ENCODE results near the gene PLEKHA6.

PLEKHA6 gene

DNA sequence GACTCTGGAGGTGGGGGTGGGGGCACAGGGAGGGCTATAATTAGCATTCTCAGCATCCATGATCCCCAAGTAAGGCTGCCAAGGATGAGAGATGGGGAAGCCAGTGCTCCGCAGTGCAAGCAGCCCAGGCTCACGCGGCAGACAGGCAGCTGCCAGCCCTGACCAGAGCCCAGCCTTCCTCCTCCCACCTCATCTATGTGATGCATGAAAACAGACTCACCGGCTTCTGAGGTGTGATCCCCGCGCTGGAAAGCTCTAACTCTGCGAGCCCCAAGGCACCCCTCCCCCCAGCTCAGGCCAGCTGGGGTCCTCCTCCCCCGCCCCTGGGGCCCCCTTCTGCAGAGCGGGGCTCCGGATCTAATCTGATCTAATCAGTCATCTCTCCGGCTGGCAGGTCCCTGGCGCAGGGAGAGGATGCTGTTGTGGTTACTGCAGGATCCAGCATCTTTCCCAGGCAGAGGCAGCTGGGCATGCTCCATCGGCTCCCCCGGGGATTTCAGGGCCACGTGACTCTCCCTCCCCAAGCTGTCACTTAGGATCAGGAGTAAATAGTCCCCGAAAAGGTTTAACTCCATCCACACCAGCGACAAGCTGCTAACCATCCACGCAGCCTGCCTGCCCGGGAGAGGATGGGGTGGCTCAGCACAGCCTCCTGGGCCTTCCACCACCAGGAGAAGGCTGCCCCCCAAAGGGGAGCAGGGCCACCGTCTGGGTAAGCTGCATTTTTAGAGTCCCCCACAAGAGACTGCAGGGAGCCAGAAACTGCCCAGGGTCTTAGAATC lies at the start of gene PLEKHA6:
TSS of gene PLEKHA6 (minus strand) at position 456 of the 782 bp plus-strand sequence. CDS start 86,202 bp downstream, outside the sequence.
- peak; percentile 80 for DNase-seq (ENCODE audit: low spot score)

DNA sequence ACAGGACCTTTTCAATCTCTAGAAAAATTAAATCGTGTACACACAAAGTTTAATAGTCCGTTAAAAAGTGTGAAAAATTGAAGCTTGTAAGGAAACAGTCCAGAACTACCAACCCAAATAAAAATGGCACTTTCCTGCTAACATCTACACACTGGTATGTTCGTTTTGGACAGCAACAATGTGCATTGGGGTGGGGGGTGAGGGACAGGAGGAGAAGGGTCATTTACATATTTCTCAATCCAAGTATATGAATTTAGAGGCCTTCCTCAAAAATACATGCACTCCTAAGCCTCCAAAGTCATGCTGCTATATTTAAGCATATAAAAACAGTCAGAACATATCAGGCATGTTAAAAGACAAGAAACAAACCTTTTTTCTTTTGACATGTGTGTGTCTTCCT lies 49.4 kb upstream of the PLEKHA6 start:
- DNase-seq (ENCODE audit: low spot score) = peak; percentile 11

- no peak for DNase-seq (ENCODE audit: low spot score)
Measured at GRCh38 chr1:204408602-204409001, 48.9 kb upstream of the PLEKHA6 start.

GRCh38 chr1:204408074-204408507 lies 48.4 kb upstream of the PLEKHA6 start:
- no peak for DNase-seq (ENCODE audit: low spot score)

GRCh38 chr1:204407295-204407971 lies 47.7 kb upstream of the PLEKHA6 start:
- no peak for DNase-seq (ENCODE audit: low spot score)

- no peak for DNase-seq (ENCODE audit: low spot score)
Measured at GRCh38 chr1:204406621-204407020, 46.9 kb upstream of the PLEKHA6 start.

DNA sequence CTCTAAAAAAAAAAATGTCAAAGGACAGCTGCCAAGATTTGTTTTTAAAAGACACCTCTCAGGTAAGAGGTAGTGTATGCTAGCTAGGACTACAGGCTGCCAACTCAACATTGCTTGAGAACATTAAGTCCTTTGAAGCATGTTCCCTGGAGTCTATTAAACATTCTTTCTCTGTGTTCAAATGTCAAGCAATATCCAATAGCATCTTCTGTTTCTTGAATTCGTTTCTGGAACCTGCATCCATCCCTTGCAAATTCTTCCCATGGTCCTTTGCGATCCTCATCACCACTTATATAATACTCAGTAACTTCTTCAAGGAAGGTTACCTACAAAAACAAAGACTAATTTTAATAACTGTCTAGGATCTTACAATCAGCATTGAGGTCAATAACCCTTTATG lies 46.3 kb upstream of the PLEKHA6 start:
- DNase-seq (ENCODE audit: low spot score) = no peak

- peak; percentile 1 for DNase-seq (ENCODE audit: low spot score)
Measured at GRCh38 chr1:204404629-204405028, 44.9 kb upstream of the PLEKHA6 start.

GRCh38 chr1:204402391-204402790 lies 42.7 kb upstream of the PLEKHA6 start:
- DNase-seq (ENCODE audit: low spot score) = no peak

GRCh38 chr1:204401730-204402129 lies 42.0 kb upstream of the PLEKHA6 start:
- no peak for DNase-seq (ENCODE audit: low spot score)

DNA sequence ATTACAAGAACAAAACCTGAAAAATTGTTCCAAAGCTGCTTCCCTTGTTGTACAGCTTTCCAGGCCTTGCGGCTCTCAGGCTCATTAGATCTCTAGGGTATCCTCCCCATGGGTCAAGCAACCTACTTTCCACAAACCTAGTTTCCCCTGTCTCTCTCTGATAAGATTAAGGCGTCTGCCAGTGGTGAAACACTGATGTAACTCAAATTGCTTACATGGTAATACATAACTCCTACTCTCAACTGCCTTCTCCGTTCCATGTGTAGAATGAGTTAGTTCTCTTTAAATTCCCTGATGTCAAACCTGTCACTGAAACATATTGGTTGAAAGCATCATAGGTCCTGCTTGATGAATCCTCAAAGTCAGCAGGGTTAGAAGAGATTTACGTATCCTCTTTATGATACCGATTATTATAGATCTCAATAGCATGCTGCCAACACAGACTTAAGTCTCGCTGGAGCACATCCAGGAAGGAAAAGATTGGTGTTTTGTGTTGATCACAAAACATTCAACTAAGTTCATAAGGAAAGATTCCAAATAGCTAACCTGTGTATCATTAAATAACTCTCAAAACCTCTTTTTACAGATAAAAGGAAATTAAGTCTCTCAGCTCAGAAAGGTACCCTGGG lies 41.3 kb upstream of the PLEKHA6 start:
- peak; percentile 28 for DNase-seq (ENCODE audit: low spot score)

- peak; percentile 74 for DNase-seq (ENCODE audit: low spot score)
Measured at GRCh38 chr1:204398197-204399125, 38.7 kb upstream of the PLEKHA6 start.

DNA sequence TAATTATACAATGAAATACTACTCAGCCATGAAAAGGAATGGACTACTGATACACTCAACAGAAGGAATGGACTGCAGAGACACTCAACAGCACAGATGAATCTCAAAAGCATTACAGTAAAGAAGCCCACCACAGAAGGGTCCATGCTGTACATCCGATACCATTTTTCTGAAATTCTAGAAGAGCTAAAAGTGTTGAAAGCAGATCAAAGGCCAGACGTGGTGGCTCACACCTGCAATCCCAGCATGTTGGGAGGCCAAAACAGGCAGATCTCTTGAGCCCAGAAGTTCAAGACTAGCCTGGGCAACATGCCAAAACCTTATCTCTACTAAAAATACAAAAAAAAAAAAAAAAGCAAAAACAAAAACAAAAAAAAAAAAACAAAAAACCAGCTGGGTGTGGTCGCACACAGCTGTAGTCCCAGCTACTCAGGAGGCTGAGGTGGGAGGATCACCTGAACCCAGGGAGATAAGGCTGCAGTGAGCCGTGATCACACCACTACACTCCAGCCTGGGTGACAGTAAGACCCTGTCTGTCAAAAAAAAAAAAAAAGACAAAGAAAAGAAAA lies 36.4 kb upstream of the PLEKHA6 start:
- peak; percentile 17 for DNase-seq (ENCODE audit: low spot score)

DNA sequence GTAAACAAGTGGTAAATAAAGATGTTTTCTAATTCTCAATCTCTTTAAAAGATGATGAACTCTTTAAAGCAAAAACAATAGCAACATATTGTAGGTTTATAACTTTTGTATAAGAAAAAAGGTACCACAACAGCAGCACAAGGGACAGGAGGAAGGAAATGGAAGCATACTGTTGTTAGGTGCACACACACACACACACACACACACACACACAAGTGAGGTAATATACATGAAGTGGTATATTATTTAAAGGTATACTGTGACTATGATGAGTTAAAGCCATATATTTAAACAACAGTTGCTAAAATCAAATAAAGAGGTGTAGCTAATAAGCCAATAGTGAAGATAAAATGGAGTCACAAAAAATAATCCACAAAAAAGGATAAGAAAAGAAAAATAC lies 31.9 kb upstream of the PLEKHA6 start:
- DNase-seq (ENCODE audit: low spot score) = peak; percentile 3

DNA sequence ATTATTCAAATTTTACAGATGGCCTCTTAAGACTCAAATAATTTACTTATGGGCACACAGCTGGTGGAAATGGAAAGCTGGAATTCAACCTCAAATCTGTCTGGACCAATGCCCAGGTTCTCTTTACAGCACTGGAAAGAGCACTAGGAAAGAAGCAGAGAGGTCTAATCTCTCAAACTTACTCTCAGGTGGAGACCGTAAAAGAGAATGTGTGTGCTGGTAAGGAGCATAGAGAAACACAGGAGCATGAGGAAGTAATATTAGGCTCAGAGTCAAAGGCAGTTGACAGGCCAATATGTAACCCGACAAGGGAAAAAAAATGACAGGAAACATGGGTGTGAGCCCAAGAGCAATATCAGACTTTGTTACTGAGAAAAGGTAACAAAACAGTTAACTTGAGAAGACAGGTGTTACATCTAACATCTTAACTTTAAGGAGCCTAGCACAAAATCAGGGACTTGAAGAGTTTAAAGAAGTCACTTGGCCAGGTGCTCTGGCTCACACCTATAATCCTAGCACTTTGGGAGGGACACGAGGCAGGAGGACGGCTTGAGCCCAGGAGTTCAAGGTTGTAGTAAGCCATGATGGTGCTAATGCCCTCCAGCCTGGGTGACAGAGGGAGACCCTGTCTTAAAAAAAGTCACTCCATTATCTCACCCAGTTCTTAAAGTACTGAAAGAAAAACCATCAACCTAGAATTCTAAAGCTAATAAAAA lies 31.2 kb upstream of the PLEKHA6 start:
- peak; percentile 18 for DNase-seq (ENCODE audit: low spot score)

- DNase-seq (ENCODE audit: low spot score) = no peak
Measured at GRCh38 chr1:204385727-204386126, 26.0 kb upstream of the PLEKHA6 start.

DNA sequence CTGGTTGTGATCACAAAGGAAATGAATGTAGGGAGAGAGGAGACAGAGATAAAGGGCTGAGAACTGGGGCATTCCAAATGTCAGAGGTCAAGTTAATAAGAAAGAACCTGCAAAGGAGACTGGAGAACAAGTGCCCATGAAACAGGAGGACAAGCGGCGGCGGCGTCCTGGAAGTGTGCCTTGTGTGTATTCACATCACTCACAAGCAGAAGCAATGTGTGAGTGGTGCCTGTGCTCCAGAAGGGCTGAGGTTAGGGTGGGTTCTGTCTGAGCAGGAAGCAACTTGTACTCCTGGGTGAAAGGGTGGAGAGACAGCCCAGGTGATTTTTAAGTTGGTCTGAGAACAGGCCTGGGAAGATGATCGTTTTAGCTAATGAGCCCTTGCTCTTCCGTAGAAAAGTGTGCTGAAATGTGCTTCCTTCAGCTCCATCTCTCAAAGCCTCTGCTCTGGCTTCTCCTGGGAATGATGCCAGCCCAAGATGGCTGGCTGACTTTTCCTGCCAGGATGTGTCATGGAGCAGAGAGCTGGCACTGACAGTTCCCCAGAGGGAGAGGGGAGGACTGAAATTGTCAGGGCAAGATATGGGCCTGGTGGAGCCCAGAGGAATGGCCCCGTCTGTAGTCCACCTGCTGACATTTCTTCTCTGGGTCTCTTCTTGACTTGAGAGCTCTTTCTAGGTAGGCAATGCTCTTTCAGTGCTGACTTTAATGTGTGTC lies 25.1 kb upstream of the PLEKHA6 start:
- DNase-seq (ENCODE audit: low spot score) = no peak

GRCh38 chr1:204383163-204383904 lies 23.6 kb upstream of the PLEKHA6 start:
- no peak for DNase-seq (ENCODE audit: low spot score)

- DNase-seq (ENCODE audit: low spot score) = no peak
Measured at GRCh38 chr1:204382714-204383083, 23.0 kb upstream of the PLEKHA6 start.

Data from ecto neural progenitor cell (in vitro differentiated cells).